Breast epithelium (tissue), 4 donors: ENCODE data around the gene ARHGEF2. TPM values are rescaled to one million over a fixed set of nuclear protein-coding genes. Genes with fewer than 3 reads are reported as not detected.

ENCODE experiments used
- DNase-seq, 2 donors: peaks; one replicate each; pipeline ENCODE4 v3.0.0-alpha.2; 2019; ENCODE audit warnings: low spot score in 2 of 2
- H3K27ac ChIP-seq, 2 donors: fragments of 200-600 bp; sonication (generic) in 1 of 2; one replicate each; pipeline ENCODE4 v1.5.1; 2016 to 2019; ENCODE audit warnings: mild to moderate bottlenecking in 1 of 2
- H3K27me3 ChIP-seq, 2 donors: fragments of 200-600 bp; sonication (generic) in 1 of 2; one replicate each; pipeline versions ENCODE4 v1.5.1 to v1.6.0; 2017 to 2019; ENCODE audit warnings: control low read depth in 1 of 2, mild to moderate bottlenecking in 1 of 2
- H3K36me3 ChIP-seq: fragments of 200-600 bp; one replicate; pipeline ENCODE4 v1.5.1; 2019
- H3K4me1 ChIP-seq, 2 donors: fragments of 200-600 bp; sonication (generic); one replicate each; pipeline ENCODE4 v1.5.1; 2016 to 2019; ENCODE audit warnings: control low read depth in 1 of 2
- H3K4me3 ChIP-seq, 3 donors: fragments of 200-600 bp; sonication (generic); 1 replicate in 2 of 3; 2 replicates in 1 of 3; pipeline ENCODE4 v1.5.1; 2016 to 2019; ENCODE audit warnings: mild to moderate bottlenecking in 3 of 3, moderate library complexity in 2 of 3
- H3K9me3 ChIP-seq, 2 donors: fragments of 200-600 bp; sonication (generic) in 1 of 2; one replicate each; pipeline ENCODE4 v1.5.1; 2016 to 2019; ENCODE audit warnings: control low read depth in 1 of 2
- CTCF ChIP-seq, 3 donors: fragments of 450-650 bp; IDR thresholded peaks; one replicate each; pipeline ENCODE4 v1.5.1; 2016 to 2017; ENCODE audit warnings: antibody characterized with exemption in 3 of 3, mild to moderate bottlenecking in 3 of 3, moderate library complexity in 3 of 3
- POLR2A ChIP-seq: fragments of 450-650 bp; IDR thresholded peaks from one replicate; pipeline ENCODE4 v1.6.1; 2016; ENCODE audit warnings: antibody characterized with exemption, mild to moderate bottlenecking, moderate library complexity
- POLR2AphosphoS5 ChIP-seq, 3 donors: sonication (generic); formaldehyde crosslinking; IDR thresholded peaks; one replicate each; pipeline ENCODE4 v1.6.1; 2017; ENCODE audit warnings: antibody characterized with exemption in 3 of 3
- intact Hi-C: fragments of 100-400 bp; cut with DNase I; formaldehyde crosslinking; loops from one replicate; pipeline ENCODE4 v1.15.1; 2023; ENCODE audit warnings: low total_unique reads
- total RNA-seq, 3 donors: library from RNA; depleted of rRNA; stranded (reverse); fragments of >200 nt; gene quantifications; one replicate each; pipeline ENCODE4 v1.1.0, GENCODE V29; 2016

ARHGEF2 gene
- total RNA-seq, 3 donors from 2014 or later = 81.8 to 93.7 (median 90.4) TPM

GRCh38 chr1:156009404-156009803 lies 31.1 kb upstream of the ARHGEF2 start:
- H3K27me3 ChIP-seq = no peaks in the 10 kb centered on the region
- no peak for DNase-seq
- no peaks in the 10 kb centered on the region for H3K9me3 ChIP-seq
- no peak overlapping the region for H3K4me3 ChIP-seq
- intact Hi-C loops = loop anchor here (2.0 kb wide), 1 partner anchor 53 kb away; no protein-coding TSS in a partner anchor
- H3K36me3 ChIP-seq = no peaks in the 10 kb centered on the region
- H3K27ac ChIP-seq = peak overlapping the region in 1 of 2 donors; percentile 58
- TF ChIP-seq POLR2A = no peak
- TF ChIP-seq CTCF (IDR thresholded peaks at IDR 0.05) = no peak
- no peak for TF ChIP-seq POLR2AphosphoS5 (IDR thresholded peaks at IDR 0.05)
- no peaks in the 10 kb centered on the region for H3K4me1 ChIP-seq

- intact Hi-C loops = no loop called here
- Histone ChIP-seq H3K4me1 (no peaks in the 10 kb centered on the region), H3K36me3 (no peaks in the 10 kb centered on the region), H3K27ac (peak overlapping the region; percentile 72 to 82), H3K4me3 (no peak overlapping the region), H3K27me3 (no peaks in the 10 kb centered on the region), H3K9me3 (no peaks in the 10 kb centered on the region)
- no peak for TF ChIP-seq CTCF (IDR thresholded peaks at IDR 0.05)
- TF ChIP-seq POLR2AphosphoS5 (IDR thresholded peaks at IDR 0.05) = no peak
- TF ChIP-seq POLR2A = no peak
- DNase-seq = peak in 1 of 2 donors; percentile 65
Measured at GRCh38 chr1:156006666-156007376, 28.5 kb upstream of the ARHGEF2 start.

GRCh38 chr1:156004843-156005584 lies 26.7 kb upstream of the ARHGEF2 start:
- DNase-seq = peak in 1 of 2 donors; percentile 48

GRCh38 chr1:156003923-156004188 lies 25.5 kb upstream of the ARHGEF2 start:
- intact Hi-C loops = no loop called here
- no peak overlapping the region for H3K4me3 ChIP-seq

More at GRCh38 chr1:156004843-156005584, 26.7 kb upstream of the ARHGEF2 start:
- intact Hi-C loops = no loop called here
- TF ChIP-seq POLR2A (no peak), CTCF (IDR thresholded peaks at IDR 0.05) (no peak), POLR2AphosphoS5 (IDR thresholded peaks at IDR 0.05) (no peak)
- H3K36me3 ChIP-seq = no peaks in the 10 kb centered on the region
- H3K9me3 ChIP-seq = no peaks in the 10 kb centered on the region
- H3K27me3 ChIP-seq = no peaks in the 10 kb centered on the region
- peak overlapping the region; percentile 80 to 82 for H3K27ac ChIP-seq
- H3K4me1 ChIP-seq = peaks cover 0 to 5% of the 10 kb centered on the region in 2 donors
- no peak overlapping the region for H3K4me3 ChIP-seq

More at GRCh38 chr1:156003923-156004188, 25.5 kb upstream of the ARHGEF2 start:
- Histone ChIP-seq H3K36me3 (no peaks in the 10 kb centered on the region), H3K27ac (peak overlapping the region; percentile 54 to 62), H3K4me1 (peaks cover 0 to 5% of the 10 kb centered on the region in 2 donors), H3K9me3 (no peaks in the 10 kb centered on the region), H3K27me3 (no peaks in the 10 kb centered on the region)
- TF ChIP-seq POLR2AphosphoS5 (IDR thresholded peaks at IDR 0.05) (no peak), CTCF (IDR thresholded peaks at IDR 0.05) (no peak), POLR2A (no peak)
- no peak for DNase-seq
